NK-92 treated with Interleukin-12 subunit alpha and Interleukin-12 subunit beta, amount 100 ng/mL, for 24 hours (cell line): ENCODE results near the gene PDE4B.
"Not testable (repeated sequence)": the region's sequence is repeated elsewhere in the genome, so short reads cannot be mapped to it uniquely, and the experiment has no call there.

ENCODE experiments used
- DNase-seq: peaks from one replicate; lab custom pipeline; 2025; lab: John Stamatoyannopoulos, UW

The PDE4B gene

DNA sequence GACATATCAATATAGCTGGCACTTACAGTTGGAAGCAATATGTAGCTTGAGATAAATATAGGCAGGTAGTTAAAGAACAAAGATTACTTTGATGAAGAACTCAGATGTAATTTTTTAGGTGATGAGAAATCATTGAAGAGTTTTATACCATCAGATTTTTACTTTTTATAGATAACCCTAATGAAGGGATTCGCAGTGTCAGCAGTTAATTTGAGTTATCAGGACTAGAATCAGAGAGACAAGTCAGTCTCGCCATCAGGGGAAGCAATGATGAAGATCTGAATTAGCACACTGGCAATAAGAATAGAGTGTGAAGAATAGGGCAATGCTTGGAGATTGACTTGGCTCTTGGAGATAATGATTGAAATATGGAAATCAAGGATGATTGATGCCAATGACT, 342.5 kb downstream of the PDE4B start:
- DNase-seq, result no peak

DNA sequence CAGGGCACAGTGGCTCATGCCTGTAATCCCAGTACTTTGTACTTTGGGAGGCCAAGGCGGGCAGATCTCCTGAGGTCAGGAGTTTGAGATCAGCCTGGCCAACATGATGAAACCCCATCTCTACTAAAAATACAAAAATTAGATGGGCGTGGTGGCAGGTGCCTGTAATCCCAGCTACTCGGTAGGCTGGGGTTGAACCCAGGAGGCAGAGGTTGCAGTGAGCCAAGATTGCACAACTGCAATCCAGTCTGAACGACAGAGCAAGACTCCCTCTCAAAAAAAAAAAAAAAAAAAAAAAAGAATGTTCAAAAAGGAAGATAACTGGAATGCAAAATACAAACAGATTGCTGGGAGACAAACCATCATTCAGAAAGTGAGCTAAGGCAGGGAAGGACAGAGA, 343.7 kb downstream of the PDE4B start:
- not testable (repeated sequence) for DNase-seq

DNA sequence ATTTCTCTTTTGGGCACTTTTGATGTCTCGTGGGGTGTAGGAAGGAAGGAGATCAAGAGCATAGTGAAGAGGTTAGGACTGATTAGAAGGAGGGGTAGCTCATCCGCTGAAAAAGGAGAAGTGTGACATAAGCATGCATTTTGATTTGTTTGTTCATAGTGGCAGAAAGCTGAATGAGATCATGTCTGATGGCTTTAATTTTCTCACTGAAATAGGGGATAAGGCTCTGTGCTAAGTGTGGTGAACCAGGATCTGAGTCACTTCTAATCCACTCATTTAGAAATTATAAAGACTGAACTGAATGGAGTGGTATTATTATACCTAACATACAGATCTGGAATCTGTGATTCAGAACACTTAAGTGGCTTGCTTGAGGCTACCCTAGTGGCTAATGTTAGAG, 344.5 kb downstream of the PDE4B start:
- no peak for DNase-seq

DNA sequence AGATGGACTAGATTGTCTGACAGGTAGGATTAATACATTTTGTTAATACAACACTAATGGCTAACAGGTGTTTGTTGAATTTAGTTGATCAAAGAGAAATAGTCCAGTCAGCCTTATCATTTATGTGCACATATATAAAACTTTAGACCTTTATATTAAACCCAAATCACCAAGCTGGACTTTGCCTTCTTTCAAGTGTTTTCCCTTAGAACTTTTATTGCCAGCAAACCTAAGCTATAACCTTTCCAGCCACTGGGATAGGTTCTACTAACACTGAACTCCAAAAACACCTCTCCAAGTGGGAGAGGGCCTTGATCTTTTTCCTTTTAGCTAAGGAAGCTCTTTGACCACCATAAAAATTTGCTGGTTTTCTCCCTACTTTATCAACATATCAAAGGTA, 345.9 kb downstream of the PDE4B start:
- no peak for DNase-seq

DNA sequence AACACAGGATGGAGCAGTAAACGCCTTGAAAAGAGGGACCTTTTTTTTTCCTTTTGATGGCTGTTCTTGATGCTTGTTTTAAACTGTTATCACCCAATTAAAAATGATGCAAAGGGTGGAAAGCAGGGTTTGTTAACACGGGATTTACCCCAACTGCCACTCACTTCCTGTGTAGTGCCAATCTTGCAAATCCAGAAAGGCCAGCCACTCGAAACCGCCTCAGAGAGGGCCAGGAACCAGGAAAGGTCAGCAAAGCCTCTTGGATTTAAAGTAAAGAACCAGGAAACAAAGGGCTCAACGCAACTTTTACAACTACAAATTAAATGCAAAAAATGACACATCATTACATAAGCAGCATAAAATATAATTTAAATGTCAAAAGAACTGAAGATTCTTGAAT, 347.4 kb downstream of the PDE4B start:
- DNase-seq, result no peak

DNA sequence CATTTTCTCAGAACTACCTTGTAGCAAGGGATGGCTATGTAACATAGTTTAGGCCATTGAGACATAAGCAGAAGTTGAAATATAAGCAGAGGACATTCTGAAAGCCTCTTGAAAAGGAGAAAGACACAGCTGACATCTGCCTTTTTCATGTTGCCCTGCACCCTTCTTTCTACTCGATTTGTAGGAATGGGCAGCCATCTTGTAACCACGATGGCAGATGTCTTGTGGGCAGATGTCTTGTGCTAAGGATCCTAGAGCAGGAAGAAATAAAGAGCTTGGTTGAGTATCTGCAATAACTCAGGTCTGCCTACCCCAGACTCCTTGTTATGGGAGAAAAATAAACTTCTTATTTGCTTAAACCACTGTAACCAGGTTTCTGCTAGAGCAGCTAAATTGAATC, 351.0 kb downstream of the PDE4B start:
- no peak for DNase-seq

DNA sequence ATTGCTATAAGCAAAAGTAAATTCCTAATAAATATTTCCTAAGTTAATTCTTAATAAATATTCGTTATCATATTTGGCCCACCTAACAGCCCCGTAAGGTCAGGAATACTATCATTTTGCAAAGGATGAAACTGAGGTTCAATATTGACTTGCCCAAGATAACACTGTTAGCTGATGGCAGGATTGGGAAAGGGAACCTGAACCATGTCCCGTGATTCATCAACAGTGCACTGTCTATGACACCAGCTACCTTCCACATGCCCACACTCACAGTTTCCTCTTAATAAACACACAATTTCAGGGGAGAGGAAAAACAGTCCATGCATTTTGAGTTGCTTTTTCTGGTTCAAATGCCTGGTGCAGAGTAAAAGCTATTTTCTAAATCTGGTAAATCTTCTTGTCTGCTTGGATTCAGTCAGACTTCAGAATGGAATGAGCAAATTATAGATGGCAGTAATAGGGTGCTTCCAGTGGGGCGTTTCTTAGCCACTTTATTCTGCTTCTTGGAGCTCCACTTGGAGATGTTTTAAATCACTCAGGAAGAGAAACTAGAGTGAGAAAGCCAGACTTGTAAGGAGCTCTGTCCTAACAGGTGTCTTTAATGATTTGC, 354.6 kb downstream of the PDE4B start:
- no peak for DNase-seq

DNA sequence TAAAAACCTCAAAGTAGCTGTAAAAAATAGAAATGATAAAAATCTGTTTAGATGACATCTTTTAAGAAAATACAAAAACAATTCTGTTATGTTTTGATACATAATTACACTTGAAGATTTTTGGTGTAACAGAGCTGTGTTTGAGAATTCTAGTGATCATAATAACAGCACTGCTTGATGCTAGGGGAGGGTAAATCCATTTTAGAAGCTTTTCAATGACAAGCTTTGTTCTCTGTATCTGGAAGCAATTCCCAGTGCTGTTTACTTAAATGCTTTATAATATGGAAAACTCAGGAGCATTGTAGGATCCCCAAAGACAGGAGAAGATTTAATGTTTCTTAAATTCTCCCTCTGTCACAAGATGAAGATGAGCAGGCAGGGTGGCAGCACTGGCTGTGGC, 359.3 kb downstream of the PDE4B start:
- DNase-seq, result no peak

DNA sequence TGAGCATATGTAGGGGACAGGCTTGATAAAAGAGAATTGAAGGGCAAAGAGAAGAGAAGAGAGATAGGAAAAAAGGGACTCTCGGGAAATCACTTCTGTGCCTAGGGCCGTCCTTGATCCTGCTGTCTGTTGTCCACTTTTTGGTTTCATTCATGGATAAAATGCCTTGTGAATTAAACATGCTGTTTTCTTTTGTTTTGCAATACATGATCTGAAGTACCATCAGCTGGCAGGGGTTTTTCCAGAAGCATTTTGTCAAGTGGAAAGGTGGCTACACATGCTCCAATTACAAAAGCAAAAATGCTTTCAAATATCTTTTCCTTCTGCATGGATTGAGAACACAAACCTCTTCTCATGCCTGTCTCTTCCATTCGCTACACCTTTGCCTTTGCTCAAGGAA, 361.7 kb downstream of the PDE4B start:
- no peak for DNase-seq

DNA sequence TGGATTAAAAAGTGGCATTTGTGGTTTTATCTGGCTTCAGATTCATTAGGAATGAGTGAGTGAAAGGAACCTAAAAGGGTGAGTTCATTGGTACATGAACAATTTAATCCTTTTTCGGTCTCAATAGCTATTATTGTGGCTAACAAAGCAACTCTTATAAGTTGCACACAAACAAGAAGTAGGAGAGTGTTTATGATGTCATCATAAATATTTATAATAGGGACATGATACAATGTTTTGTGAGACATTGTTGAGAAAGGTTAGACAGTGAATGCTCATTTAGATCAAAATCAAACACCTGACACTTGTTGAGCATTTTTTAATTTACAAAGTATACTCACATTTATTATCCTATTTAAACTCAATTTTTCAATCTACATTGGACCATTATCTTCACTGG, 363.4 kb downstream of the PDE4B start:
- no peak for DNase-seq

DNA sequence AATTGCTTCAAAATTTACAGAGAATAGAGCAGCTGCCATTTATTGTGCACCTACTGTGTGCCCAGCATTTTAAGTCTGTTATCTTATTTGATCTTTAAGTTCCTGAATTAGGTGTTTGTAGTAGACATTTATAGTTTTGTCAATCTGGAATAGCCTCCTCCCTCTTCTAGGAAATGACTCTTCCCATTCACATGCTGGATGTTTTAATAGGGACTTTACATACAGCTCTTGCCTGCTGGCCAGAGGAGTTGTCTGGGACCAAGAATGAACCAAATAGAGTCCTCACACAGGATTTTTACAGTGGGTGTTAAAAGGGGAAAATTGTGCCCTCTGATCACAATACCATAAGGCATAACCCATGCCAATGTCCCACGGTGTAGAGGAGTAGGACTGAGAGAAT, 367.1 kb downstream of the PDE4B start:
- no peak for DNase-seq

DNA sequence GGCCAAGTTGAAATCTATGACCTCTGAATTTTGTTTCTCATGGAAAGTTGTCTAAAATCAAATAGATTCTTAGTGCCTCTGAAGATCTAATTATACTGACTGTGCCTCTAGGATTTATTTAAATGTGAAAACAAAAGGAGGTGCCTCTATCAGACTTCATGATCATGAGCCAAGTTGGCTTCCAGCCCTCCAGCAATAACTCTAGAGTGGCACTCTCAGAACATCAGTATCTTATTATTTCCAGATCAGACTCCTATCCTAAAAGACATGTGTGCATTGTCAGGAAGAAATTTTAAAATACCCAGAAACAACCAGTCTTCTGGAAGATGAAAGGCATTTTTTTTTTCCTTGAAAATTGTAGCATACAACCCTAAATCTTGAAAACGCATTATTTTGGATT, 368.0 kb downstream of the PDE4B start:
- no peak for DNase-seq

DNA sequence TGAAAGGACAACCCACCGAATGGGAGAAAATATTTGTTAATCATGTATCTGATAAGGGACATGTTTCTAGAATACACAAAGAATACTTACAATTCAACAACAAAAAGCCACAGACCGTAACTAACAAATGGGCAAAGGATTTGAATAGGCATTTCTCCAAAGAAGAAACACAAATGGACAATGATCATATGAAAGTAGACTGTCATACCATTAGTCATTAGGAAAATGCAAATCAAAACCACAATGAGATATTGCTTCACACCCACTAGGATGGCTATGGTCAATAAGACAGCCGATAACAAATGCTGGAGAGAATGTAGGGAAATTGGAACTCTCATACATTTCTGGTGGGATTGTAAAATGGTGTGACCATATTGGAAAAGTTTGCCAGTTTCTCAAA, 374.1 kb downstream of the PDE4B start:
- no peak for DNase-seq

DNA sequence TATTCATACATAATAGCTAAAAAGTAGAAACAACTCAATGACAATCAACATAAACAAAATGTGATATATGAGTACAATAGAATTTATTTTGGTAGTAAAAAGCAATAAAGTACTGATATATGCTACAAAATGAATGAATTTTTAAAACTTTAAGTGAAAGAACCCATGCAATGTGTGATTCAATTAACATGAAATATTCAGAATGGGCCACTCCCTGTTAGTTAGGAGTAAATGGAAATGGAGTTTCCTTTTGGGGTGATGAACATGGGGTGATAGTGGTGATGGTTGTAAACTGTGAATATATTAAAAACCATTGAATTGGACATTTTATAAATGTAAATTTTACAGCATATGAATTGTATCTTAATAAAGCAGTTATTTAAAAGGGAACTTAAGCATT, 374.6 kb downstream of the PDE4B start:
- DNase-seq, result no peak

DNA sequence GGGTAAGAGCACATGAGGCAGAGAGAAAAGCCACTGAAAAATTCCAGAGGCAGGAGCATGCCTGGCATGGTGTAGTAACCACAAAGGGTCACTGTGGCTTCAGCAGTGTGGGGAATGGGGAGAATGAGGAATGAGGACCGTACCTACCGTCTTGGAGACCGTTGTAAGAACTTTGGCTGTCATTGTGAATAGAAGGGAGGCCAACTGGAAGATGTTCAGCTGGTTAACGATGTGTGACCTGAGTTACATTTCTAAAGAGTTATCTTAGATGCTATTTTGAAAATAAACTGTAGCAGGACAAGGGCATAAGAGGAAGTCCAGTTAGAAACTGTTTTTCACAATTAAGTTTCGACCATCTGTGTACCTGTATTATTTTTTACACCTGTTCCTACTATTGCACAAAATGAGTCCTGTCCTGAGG, 375.8 kb downstream of the PDE4B start:
- DNase-seq, result no peak

DNA sequence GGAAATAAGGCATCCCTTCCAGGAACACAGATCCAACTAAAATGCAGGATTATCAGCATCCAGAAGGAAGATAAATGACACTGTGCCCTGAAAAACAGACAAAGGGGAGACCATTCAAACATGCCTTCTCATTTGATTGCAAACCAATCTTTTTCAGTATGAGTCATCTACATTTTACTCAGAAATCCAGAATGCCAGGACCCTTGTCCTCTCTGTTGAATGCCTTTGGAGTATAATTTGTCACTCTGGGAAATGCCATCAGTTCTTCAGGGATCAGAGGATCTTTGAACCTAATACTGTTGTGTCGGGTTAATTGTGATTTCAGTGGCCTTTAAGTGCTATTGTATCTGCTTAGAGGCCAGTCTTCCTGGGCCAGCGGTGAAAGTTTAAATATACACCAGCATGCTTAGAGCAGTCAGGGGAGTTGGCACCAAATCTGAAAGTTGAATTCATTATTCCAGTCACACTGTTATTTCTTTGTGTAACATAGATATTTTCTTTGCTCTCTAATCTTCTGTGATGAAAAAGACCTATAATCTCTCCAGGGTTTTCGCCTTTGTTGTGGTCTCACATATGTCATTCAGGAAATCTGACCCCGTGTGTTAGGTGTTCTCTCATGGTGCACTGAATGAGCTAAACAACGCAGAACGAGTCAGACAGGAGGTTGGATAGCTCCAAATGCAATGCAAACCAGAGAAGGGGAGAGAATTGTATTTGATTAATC, 376.4 kb downstream of the PDE4B start:
- no peak for DNase-seq

DNA sequence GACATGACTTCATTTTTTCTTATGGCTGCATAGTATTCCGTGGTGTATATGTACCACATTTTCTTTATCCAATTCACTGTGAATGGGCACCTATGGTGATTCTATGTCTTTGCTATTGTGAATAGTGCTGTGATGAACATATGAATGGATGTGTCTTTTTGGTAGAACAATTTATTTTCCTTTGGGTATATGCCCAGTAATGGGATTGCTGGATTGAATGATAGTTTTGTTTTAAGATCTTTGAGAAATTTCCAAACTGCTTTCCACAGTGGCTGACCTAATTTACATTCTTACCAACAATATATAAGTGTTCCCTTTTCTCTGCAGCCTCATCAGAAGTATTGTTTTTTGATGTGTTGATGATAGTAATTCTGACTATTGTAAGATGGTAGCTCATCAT, 379.6 kb downstream of the PDE4B start:
- no peak for DNase-seq

DNA sequence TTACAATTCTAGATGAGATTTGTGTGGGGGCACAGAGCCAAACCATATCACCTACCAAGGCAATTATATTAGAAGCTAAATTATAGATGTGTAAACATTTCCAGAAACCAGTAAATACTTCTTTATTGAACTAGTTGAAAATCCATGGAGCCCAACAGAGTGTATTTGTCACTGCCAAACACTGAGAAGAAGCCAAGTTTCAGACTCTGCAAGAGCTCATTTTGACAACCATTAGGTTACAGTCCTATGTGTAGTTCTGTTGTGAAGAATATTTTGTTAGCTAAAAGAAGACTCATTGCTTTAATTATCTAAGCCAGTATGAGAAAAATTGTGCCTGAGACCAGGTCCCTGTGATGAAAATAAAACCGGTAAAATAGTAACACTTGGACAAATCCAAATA, 382.4 kb downstream of the PDE4B start:
- no peak for DNase-seq

DNA sequence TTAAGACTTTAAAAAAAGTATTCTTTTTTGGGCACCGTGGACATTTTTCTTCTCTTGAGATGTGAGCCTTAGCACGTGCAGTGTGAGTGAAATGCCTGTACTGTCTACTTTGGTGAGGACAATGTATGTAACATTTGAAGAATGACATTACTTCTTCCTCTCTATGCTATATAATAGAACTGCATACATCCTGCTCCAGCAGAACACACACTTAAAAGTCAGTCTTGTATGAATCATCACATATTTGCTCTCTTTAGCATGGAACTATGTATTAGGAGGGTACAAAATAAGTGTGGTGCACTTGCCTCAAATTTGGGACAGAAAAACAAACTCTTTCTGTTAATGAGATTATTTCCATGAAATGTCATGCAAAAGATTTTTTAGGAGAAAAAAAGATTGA, 382.9 kb downstream of the PDE4B start:
- no peak for DNase-seq

DNA sequence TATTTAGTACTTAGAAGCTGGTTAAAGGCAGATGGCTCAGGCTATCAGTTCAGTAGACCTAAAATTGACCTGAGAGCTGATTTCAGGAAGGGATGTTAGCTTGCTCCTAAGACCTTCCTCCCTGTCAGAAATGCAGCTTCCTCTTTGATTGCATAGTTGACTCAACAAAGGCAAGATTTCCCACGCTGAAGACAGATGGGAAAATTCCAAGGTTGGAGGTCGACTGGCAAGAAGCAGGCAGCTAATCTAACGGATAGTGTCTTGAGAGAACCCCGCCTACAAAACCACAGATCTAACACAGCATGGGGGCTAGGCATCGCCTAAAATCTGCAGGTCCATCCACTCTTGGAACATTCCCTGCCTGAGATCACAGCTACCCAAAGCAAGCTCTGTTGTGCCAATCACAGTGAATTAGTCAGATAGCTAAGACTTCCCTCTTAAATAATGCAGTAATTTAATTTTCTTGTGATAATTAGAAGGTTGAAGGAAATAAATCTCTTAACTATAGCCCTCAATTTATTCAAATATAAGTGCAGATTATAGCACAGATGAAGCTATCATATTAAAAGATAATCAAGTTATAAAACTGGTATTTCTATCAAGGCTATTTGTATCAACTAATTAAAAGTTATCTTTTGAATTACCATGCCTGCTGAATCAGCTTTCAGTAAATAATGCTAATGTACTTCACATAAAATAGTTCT, 383.5 kb downstream of the PDE4B start:
- no peak for DNase-seq

DNA sequence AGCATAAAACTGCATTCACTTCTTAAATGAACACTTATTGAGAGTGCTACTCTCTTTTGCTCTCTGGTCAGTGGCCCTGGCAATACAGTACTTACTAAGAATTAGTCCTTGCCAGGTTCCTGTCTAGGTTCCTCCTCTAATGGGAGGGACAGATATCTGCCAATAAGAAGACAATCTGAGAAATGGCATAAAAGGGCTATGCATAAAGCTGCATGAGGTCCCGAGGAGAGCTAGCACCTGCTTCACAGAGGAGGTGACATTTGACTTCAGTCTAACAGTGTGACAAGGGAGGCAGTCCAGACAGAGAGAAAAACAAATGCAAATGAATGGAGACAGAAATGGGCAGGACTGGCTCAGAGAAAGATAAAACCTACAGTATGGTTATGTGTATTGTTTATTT, 384.1 kb downstream of the PDE4B start:
- no peak for DNase-seq

DNA sequence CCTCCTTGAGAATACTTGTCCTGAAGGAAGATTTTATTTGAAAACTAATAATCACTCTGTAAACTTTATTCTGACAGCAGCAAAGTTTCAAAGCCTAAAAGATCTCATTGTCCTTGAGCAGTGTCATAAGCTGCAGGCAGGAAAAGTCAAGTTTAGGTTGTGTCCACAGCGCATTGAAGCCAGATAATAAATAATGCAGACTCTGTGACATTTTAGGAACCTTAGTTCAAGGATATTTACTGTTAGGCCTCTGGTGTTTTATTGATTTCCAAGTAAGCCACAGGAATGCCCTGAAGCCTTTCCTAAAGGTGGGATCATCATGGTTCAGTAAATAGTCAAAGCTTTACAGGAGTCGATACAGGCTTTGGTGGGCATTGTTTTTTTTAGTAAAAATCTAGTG, 384.8 kb downstream of the PDE4B start:
- DNase-seq, result no peak

DNA sequence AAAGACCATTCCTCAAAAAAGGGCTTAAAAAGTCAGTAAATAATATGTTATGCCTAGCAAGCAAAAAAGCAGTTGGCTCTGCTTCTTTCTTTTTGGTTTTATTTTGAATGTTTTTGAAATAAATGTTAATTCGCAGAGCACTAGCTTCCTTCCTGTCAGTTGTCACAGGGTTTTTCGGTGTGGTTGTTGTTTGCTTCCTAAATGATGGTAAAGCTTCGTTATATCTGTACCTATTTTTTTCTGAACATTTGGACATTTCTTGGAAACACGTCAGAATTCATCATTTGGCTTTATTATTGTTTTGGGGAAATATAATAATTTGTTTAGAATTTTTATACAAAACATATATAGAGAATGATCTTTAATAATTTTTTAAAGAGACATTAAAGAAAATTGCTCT, 389.3 kb downstream of the PDE4B start:
- DNase-seq, result no peak
